C4-2B (cell line): ENCODE data around the gene KSR2.
"Not testable (repeated sequence)": the region's sequence is repeated elsewhere in the genome, so short reads cannot be mapped to it uniquely, and the experiment has no call there.

Experiments used
- H3K27ac ChIP-seq: fragments of 450-650 bp; 2 replicates; pipeline ENCODE4 v1.5.1; 2017
- ZFX ChIP-seq: fragments of 450-650 bp; IDR thresholded peaks from 2 replicates; pipeline ENCODE4 v1.6.1; 2017
- TF ChIP-seq, protein P1 (sequence below): fragments of 450-650 bp; conservative IDR thresholded peaks from 2 replicates; pipeline ENCODE4 v1.5.1; 2017; ENCODE audit warnings: mild to moderate bottlenecking

Gene KSR2

DNA sequence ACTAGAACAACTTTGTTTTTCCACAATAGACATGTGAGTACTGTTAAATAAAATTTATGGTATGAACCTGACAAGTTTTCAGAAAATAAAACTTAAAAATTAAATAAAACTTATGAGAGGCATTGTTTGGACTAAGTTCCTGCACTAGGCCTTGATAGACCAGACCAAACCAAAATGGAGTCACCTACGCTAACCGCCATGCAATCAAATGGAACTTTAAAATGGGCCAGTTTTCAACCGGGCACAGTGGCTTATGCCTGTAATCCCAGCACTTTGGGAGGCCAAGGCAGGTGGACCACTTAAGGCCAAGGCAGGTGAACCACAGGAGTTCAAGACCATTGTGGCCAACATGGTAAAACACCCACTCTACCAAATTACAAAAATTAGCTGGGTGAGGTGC is 42.6 kb upstream of the KSR2 start:
- no peak overlapping the region for H3K27ac ChIP-seq
- TF ChIP-seq, protein P1, sequence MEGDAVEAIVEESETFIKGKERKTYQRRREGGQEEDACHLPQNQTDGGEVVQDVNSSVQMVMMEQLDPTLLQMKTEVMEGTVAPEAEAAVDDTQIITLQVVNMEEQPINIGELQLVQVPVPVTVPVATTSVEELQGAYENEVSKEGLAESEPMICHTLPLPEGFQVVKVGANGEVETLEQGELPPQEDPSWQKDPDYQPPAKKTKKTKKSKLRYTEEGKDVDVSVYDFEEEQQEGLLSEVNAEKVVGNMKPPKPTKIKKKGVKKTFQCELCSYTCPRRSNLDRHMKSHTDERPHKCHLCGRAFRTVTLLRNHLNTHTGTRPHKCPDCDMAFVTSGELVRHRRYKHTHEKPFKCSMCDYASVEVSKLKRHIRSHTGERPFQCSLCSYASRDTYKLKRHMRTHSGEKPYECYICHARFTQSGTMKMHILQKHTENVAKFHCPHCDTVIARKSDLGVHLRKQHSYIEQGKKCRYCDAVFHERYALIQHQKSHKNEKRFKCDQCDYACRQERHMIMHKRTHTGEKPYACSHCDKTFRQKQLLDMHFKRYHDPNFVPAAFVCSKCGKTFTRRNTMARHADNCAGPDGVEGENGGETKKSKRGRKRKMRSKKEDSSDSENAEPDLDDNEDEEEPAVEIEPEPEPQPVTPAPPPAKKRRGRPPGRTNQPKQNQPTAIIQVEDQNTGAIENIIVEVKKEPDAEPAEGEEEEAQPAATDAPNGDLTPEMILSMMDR: no peak
- no peak for TF ChIP-seq ZFX

- H3K27ac ChIP-seq: no peak overlapping the region
- TF ChIP-seq, protein P1: no peak
- TF ChIP-seq ZFX: no peak
These were observed 42.1 kb upstream of the KSR2 start for GRCh38 chr12:118010903-118011302.

- H3K27ac ChIP-seq: not testable (repeated sequence)
These were observed 31.0 kb upstream of the KSR2 start for GRCh38 chr12:117999806-118000205.

DNA sequence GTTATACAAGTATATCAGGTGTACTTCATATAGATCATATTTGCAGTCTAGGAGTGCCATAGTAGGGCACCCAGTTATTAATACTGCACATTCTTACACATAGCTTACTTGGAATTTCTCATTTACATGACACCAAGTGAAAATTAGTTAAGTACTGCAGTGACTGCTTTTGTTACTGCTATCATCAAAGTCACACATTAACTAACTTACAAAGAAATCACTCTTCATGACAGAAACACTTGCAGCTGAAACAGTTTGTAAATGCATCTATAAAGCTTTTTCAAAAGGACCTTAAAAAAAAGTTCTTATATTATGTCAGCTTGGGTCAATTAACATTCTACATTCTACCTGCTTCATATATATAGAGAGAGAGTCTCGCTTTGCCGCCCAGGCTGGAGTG is 29.9 kb upstream of the KSR2 start:
- TF ChIP-seq, protein P1: no peak
- TF ChIP-seq ZFX: no peak
- H3K27ac ChIP-seq: no peak overlapping the region

DNA sequence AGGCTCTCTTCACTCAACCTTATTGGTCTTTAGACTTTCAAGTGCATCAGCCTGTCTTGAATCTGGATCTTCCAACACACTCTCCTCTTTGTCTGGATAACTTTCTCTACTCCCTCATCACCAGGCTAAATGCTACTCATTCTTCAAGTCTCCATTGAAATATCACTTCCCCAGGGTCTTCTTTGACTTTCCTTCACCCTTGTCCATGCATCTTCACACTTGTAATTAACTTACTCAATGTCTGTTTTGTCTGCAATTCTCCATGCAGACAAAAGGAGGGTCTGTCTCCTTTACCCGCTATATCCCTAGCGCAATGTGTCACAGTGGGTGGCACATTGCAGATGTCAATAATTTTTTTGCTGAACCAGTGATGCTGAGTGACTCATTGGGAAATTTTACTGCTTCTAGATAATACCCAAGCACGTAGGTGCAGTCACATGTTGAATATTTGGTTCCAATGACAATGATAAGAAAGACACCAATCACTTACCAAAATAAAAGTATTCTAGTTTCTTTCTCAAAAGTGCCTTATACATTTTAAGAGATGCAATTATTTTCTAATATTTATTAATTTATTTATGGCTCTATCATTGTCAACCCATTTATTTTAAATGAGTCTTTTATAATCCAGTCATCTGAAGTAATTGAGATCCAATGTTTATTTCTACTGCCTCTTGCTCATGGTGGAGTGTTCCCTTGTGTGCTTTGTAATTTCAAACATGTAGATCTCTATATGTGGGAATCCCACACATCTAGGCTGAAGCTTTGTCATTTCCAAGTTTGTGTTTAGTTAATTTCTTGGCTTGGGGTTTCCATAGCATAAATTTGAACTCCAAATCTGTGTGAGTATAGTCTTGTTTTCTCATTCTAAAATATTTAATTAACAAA is 26.0 kb upstream of the KSR2 start:
- TF ChIP-seq, protein P1: no peak
- no peak for TF ChIP-seq ZFX

DNA sequence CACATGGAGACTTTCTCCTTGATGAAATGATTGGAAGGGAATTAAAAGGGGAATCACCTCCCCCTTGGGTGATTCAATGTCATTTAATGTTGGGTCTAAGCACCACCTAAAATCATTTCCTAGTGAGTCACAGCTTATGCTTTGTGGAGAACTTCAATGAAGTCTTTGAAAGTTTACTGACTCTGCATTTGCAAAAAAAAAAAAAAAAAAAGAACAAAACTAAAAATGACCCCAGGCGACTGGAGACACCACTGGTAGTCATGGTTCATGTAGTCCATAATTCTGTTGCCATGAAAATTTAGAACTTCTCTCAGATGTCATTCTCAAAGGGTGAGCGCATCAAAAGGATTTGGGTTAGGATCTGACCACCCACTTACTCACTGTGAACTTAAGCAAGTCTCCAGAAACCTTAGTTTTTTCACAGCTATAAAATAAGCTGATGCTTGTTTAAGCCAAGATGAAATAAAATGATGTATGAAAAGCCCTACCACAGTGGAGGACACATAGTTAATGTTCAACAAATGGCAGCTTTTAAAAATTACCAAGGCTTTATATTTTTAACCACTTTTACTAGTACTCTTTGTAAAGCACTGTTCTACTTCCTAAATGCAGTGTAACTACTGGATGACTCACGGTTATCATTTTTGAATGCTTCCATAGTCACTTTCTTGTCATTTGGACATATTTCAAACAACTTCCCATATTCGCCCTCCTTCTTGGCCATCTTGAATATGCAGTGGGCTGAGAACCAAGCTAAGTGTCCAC is 18.1 kb upstream of the KSR2 start:
- H3K27ac ChIP-seq: no peak overlapping the region
- TF ChIP-seq, protein P1: no peak
- TF ChIP-seq ZFX: no peak

More for the DNA sequence above, 26.0 kb upstream of the KSR2 start:
- H3K27ac ChIP-seq: no peak overlapping the region

DNA sequence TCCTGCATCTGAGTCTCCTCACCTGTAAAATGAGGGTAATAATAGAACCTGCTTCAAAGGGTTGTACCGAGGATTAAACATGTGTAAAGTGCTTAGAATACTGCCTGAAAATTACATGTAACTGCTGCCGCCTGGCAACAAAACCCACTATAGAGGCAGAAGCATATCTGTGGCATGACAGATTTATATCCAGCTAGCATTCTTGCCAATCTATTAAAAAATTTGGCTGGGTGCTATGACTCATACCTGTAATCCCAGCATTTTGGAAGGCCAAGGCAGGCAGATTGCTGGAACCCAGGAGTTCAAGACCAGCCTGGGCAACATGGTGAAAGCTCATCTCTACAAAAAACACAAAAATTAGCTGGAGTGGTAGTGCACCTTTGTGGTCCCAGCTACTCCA is 16.4 kb upstream of the KSR2 start:
- no peak for TF ChIP-seq ZFX
- TF ChIP-seq, protein P1: no peak
- H3K27ac ChIP-seq: no peak overlapping the region
